GM19397 (cell line): ENCODE data around the gene KIF22.

ENCODE experiments used
- ATAC-seq: cut with Tn5 transposase; IDR thresholded peaks from one replicate; pipeline ENCODE4 v1.9.1; 2021; ENCODE audit warnings: mild to moderate bottlenecking, moderate library complexity; ENCODE audit not compliant: unreplicated experiment

KIF22 gene

GRCh38 chr16:29834079-29834478 is 43.5 kb downstream of the KIF22 start:
- no peak for ATAC-seq

GRCh38 chr16:29835926-29836325 is 45.4 kb downstream of the KIF22 start:
- ATAC-seq = no peak

- no peak for ATAC-seq
Observed at GRCh38 chr16:29836623-29837022, 46.1 kb downstream of the KIF22 start.

GRCh38 chr16:29837841-29838240 is 47.3 kb downstream of the KIF22 start:
- no peak for ATAC-seq

GRCh38 chr16:29839822-29840221 is 49.3 kb downstream of the KIF22 start:
- ATAC-seq = no peak

- ATAC-seq = no peak
Observed at GRCh38 chr16:29840240-29840639, 49.7 kb downstream of the KIF22 start.

- no peak for ATAC-seq
Observed at GRCh38 chr16:29841631-29842030, 51.1 kb downstream of the KIF22 start.

- no peak for ATAC-seq
Observed at GRCh38 chr16:29842732-29843346, 52.3 kb downstream of the KIF22 start.

- no peak for ATAC-seq
Observed at GRCh38 chr16:29843931-29844330, 53.4 kb downstream of the KIF22 start.

- ATAC-seq = no peak
Observed at GRCh38 chr16:29844575-29845331, 54.2 kb downstream of the KIF22 start.

GRCh38 chr16:29845656-29846055 is 55.1 kb downstream of the KIF22 start:
- no peak for ATAC-seq

GRCh38 chr16:29848420-29849297 is 58.1 kb downstream of the KIF22 start:
- no peak for ATAC-seq

- ATAC-seq = no peak
Observed at GRCh38 chr16:29849505-29849904, 59.0 kb downstream of the KIF22 start.

GRCh38 chr16:29850998-29851397 is 60.4 kb downstream of the KIF22 start:
- ATAC-seq = no peak

GRCh38 chr16:29852654-29853053 is 62.1 kb downstream of the KIF22 start:
- ATAC-seq = no peak

- no peak for ATAC-seq
Observed at GRCh38 chr16:29854520-29855100, 64.1 kb downstream of the KIF22 start.
